Measurements from ENCODE around the gene ARHGAP15. TPM values are rescaled to one million over a fixed set of nuclear protein-coding genes. Genes with fewer than 3 reads are reported as not detected.

Gene ARHGAP15
- total and polyA plus RNA-seq, 12 donors = 1.3 to 7.7 (median 2.8) TPM

DNA sequence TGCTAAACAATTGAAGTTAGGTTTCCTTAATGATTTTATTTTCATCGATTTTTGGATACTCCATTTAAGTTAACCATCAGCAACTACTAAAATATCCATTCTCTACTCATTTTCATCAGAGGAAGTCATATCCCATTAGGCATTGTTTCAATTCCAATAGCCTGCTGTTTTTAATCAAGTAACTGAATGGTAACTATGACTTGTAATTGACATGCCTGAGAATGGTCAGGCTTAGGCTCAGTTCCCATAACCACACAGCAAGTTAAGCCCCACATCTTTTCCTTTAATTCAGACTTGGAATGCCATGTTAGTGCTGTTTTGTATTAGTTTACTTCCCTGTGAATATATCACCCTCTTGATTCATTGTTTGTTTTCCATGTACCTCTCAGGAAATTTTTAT, 398.8 kb downstream of the ARHGAP15 start:
- WGBS, 2 donors = 88 to 97% methylated on average over 1 of the region's 1 CpG
- peak overlapping the region in 1 of 10 donors; percentile 13 for H3K27ac ChIP-seq
- no peak for ATAC-seq

DNA sequence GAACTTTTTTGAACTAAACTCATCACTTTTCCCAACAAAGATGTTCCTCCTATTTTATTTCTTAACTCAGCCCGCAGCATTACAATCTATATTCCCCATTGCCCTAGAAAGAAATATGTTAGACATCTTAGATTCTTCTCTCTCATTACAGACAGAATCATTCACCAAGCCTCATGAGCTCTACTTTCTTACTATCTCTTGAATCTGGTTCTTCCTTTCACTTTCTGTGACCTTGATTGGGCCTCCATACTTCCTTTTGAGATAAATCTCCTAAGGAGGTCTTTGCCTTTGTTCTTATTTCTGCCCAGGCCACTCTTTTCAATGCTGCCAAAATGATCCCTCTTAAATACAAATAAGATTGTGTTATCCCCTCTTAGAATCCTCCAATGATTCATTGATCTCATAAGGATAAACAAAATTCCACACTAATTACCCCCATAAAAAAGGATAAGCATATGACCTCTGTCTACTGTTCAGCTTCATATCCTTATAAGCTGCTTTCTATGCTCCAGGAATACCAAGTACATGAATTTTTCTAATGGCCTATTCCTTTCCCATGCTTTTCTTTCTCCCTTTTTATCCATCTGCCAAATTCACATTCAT, 400.0 kb downstream of the ARHGAP15 start:
- TF ChIP-seq, protein P1, sequence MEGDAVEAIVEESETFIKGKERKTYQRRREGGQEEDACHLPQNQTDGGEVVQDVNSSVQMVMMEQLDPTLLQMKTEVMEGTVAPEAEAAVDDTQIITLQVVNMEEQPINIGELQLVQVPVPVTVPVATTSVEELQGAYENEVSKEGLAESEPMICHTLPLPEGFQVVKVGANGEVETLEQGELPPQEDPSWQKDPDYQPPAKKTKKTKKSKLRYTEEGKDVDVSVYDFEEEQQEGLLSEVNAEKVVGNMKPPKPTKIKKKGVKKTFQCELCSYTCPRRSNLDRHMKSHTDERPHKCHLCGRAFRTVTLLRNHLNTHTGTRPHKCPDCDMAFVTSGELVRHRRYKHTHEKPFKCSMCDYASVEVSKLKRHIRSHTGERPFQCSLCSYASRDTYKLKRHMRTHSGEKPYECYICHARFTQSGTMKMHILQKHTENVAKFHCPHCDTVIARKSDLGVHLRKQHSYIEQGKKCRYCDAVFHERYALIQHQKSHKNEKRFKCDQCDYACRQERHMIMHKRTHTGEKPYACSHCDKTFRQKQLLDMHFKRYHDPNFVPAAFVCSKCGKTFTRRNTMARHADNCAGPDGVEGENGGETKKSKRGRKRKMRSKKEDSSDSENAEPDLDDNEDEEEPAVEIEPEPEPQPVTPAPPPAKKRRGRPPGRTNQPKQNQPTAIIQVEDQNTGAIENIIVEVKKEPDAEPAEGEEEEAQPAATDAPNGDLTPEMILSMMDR (IDR thresholded peaks at IDR 0.05) = no peak
- no peak overlapping the region for H3K4me3 ChIP-seq
- no peaks in the 10 kb centered on the region for H3K36me3 ChIP-seq
- H3K4me1 ChIP-seq = peaks cover 0 to 18% (median 7%) of the 10 kb centered on the region in 9 donors
- ATAC-seq (no peak), DNase-seq (no peak)
- WGBS, 2 donors = 97% methylated on average over 1 of the region's 1 CpG
- H3K27ac ChIP-seq = no peak overlapping the region
- intact Hi-C loops (cut with DNase I) = loop anchor here in 1 of 10 donors (10.0 kb wide), 2 partner anchors 406 to 986 kb away; no protein-coding TSS in a partner anchor
- no peaks in the 10 kb centered on the region for H3K9me3 ChIP-seq
- no peaks in the 10 kb centered on the region for H3K27me3 ChIP-seq

More for the DNA sequence above, 398.8 kb downstream of the ARHGAP15 start:
- DNase-seq = no peak
- no peaks in the 10 kb centered on the region for H3K36me3 ChIP-seq
- TF ChIP-seq, protein P1 (IDR thresholded peaks at IDR 0.05) = no peak
- intact Hi-C loops (cut with DNase I) = loop anchor here in 1 of 10 donors (10.0 kb wide), 2 partner anchors 407 to 987 kb away; no protein-coding TSS in a partner anchor
- no peaks in the 10 kb centered on the region for H3K27me3 ChIP-seq
- no peaks in the 10 kb centered on the region for H3K9me3 ChIP-seq
- H3K4me1 ChIP-seq = peaks cover 0 to 29% (median 11%) of the 10 kb centered on the region in 9 donors
- H3K4me3 ChIP-seq = no peak overlapping the region

DNA sequence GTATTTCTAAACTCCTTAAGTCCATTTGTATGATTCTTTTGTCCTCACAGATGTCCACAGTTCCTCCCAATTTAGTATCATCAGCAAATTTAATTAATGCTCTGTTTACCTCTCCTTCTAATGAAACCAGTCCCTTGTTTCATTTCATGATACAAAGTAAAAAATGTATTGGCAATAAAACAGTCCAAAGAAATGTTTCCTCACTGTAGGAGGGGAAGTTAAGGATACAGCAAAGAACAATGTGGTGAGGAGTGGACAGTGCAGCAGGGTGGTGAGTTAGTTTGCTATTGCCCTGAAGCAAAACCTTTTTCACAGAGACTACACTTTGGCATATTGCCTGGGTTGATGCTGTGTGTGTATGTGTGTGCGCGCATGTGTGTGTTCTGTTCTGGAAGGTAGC, 401.5 kb downstream of the ARHGAP15 start:
- intact Hi-C loops (cut with DNase I) = no loop called here
- 63 to 84% methylated on average over 2 of the region's 2 CpGs for WGBS, 2 donors
- Histone ChIP-seq H3K4me1 (peaks cover 0 to 15% (median 4%) of the 10 kb centered on the region in 9 donors), H3K27ac (no peak overlapping the region), H3K4me3 (no peak overlapping the region), H3K36me3 (no peaks in the 10 kb centered on the region), H3K9me3 (no peaks in the 10 kb centered on the region), H3K27me3 (no peaks in the 10 kb centered on the region)
- DNase-seq (no peak), ATAC-seq (no peak)
- TF ChIP-seq, protein P1 (IDR thresholded peaks at IDR 0.05) = no peak

DNA sequence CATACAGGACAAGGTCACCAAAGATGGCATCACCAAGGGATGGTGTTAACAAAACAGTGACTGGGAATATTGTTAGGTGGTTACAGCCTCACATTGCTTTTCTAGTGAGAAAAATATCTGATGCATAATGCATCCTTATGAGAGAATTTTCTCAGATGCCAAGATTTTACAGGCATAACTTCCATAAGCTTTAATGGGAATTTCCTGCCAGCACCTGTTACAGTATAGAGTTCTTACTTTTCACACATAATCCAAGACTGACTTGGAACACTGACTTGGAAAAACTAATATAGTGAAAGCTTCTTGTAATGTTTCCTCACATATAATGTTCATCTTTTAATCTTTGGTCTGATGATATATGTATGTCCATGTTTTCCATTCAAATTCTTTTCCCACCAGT, 402.8 kb downstream of the ARHGAP15 start:
- Histone ChIP-seq H3K4me3 (no peak overlapping the region), H3K36me3 (peaks cover 0 to 3% (median 0%) of the 10 kb centered on the region in 9 donors), H3K4me1 (peaks cover 0 to 2% (median 0%) of the 10 kb centered on the region in 9 donors), H3K27me3 (no peaks in the 10 kb centered on the region), H3K27ac (no peak overlapping the region), H3K9me3 (peaks cover 0 to 7% (median 0%) of the 10 kb centered on the region in 11 donors)
- ATAC-seq (no peak), DNase-seq (no peak)
- intact Hi-C loops (cut with DNase I) = no loop called here
- TF ChIP-seq, protein P1 (IDR thresholded peaks at IDR 0.05) = no peak

Measured in heart right ventricle (tissue), 16 donors.